Tibial artery (tissue), 4 donors: ENCODE data around the gene IRF2BPL.

Experiments used
- DNase-seq, 2 donors: peaks; one replicate each; pipeline ENCODE4 v3.0.0-alpha.2; 2019
- H3K27ac ChIP-seq, 2 donors: fragments of 200-600 bp; sonication (generic) in 1 of 2; 1 replicate in 1 of 2; 2 replicates in 1 of 2; pipeline ENCODE4 v1.5.1; 2018 to 2019; ENCODE audit warnings: mild to moderate bottlenecking in 1 of 2
- H3K27me3 ChIP-seq, 2 donors: fragments of 200-600 bp; sonication (generic) in 1 of 2; one replicate each; pipeline versions ENCODE4 v1.5.1 to v1.6.0; 2016 to 2019
- H3K36me3 ChIP-seq, 3 donors: fragments of 200-600 bp; sonication (generic) in 2 of 3; one replicate each; pipeline ENCODE4 v1.5.1; 2016 to 2019; ENCODE audit warnings: mild to moderate bottlenecking in 2 of 3
- H3K4me1 ChIP-seq, 4 donors: fragments of 200-600 bp; sonication (generic) in 2 of 4; 1 replicate in 3 of 4; 2 replicates in 1 of 4; pipeline ENCODE4 v1.5.1; 2016 to 2019
- H3K4me3 ChIP-seq, 2 donors: fragments of 200-600 bp; sonication (generic) in 1 of 2; 1 replicate in 1 of 2; 2 replicates in 1 of 2; pipeline ENCODE4 v1.5.1; 2018 to 2019; ENCODE audit warnings: mild to moderate bottlenecking in 2 of 2
- H3K9me3 ChIP-seq, 3 donors: fragments of 200-600 bp; sonication (generic) in 1 of 3; one replicate each; pipeline ENCODE4 v1.5.1; 2016 to 2019
- CTCF ChIP-seq, 2 experiments: fragments of 200-600 bp in 1 of 2; fragments of 450-650 bp in 1 of 2; IDR thresholded peaks; one replicate each; pipeline ENCODE4 v1.5.1; 2017 to 2019; ENCODE audit warnings: antibody characterized with exemption in 2 of 2, mild to moderate bottlenecking in 1 of 2, moderate library complexity in 1 of 2
- intact Hi-C: fragments of 100-400 bp; cut with DNase I; formaldehyde crosslinking; loops from one replicate; pipeline ENCODE4 v1.15.0; 2023; ENCODE audit warnings: low total_unique reads

The IRF2BPL gene

GRCh38 chr14:77040059-77040740 lies 11.7 kb upstream of the IRF2BPL start:
- peaks cover 10 to 82% (median 77%) of the 10 kb centered on the region in 4 donors for H3K4me1 ChIP-seq
- no peaks in the 10 kb centered on the region for H3K36me3 ChIP-seq
- H3K27me3 ChIP-seq, result no peaks in the 10 kb centered on the region
- intact Hi-C loops, result loop anchor here (5.0 kb wide), 1 partner anchor 83 kb away; no protein-coding TSS in a partner anchor
- no peak for TF ChIP-seq CTCF (IDR thresholded peaks at IDR 0.05)
- H3K4me3 ChIP-seq, result peak overlapping the region; percentile 35 to 43
- peak; percentile 96 to 99 for DNase-seq
- no peaks in the 10 kb centered on the region for H3K9me3 ChIP-seq
- peak overlapping the region; percentile 78 to 88 for H3K27ac ChIP-seq

- peak overlapping the region; percentile 35 to 43 for H3K4me3 ChIP-seq
- no peaks in the 10 kb centered on the region for H3K27me3 ChIP-seq
- no peaks in the 10 kb centered on the region for H3K36me3 ChIP-seq
- intact Hi-C loops, result loop anchor here (5.0 kb wide), 1 partner anchor 82 kb away; no protein-coding TSS in a partner anchor
- H3K9me3 ChIP-seq, result no peaks in the 10 kb centered on the region
- peak overlapping the region; percentile 78 to 88 for H3K27ac ChIP-seq
- TF ChIP-seq CTCF (IDR thresholded peaks at IDR 0.05), result no peak
- H3K4me1 ChIP-seq, result peaks cover 10 to 81% (median 73%) of the 10 kb centered on the region in 4 donors
- peak in 1 of 2 donors; percentile 31 for DNase-seq
These were observed 11.0 kb upstream of the IRF2BPL start for GRCh38 chr14:77039285-77040058.

GRCh38 chr14:77037938-77038568 lies 9.5 kb upstream of the IRF2BPL start:
- Histone ChIP-seq H3K4me3 (no peak overlapping the region), H3K4me1 (peaks cover 10 to 77% (median 70%) of the 10 kb centered on the region in 4 donors), H3K36me3 (no peaks in the 10 kb centered on the region), H3K9me3 (no peaks in the 10 kb centered on the region), H3K27me3 (no peaks in the 10 kb centered on the region), H3K27ac (peak overlapping the region; percentile 78 to 88)
- no peak for TF ChIP-seq CTCF (IDR thresholded peaks at IDR 0.05)
- intact Hi-C loops, result no loop called here
- DNase-seq, result peak in 1 of 2 donors; percentile 34

GRCh38 chr14:77037215-77037937 lies 8.9 kb upstream of the IRF2BPL start:
- H3K27me3 ChIP-seq, result no peaks in the 10 kb centered on the region
- peak overlapping the region; percentile 78 to 88 for H3K27ac ChIP-seq
- H3K4me1 ChIP-seq, result peaks cover 10 to 77% (median 68%) of the 10 kb centered on the region in 4 donors
- TF ChIP-seq CTCF (IDR thresholded peaks at IDR 0.05), result no peak
- intact Hi-C loops, result no loop called here
- H3K36me3 ChIP-seq, result no peaks in the 10 kb centered on the region
- no peak for DNase-seq
- no peaks in the 10 kb centered on the region for H3K9me3 ChIP-seq
- H3K4me3 ChIP-seq, result no peak overlapping the region
